Kasumi-1 (cell line): ENCODE data around the gene ANKS1A.
"Not testable (repeated sequence)": the region's sequence is repeated elsewhere in the genome, so short reads cannot be mapped to it uniquely, and the experiment has no call there.

Source experiments
- DNase-seq, 2 experiments: peaks; one replicate each; lab custom pipeline; 2025; lab: John Stamatoyannopoulos, UW

Gene ANKS1A

DNA sequence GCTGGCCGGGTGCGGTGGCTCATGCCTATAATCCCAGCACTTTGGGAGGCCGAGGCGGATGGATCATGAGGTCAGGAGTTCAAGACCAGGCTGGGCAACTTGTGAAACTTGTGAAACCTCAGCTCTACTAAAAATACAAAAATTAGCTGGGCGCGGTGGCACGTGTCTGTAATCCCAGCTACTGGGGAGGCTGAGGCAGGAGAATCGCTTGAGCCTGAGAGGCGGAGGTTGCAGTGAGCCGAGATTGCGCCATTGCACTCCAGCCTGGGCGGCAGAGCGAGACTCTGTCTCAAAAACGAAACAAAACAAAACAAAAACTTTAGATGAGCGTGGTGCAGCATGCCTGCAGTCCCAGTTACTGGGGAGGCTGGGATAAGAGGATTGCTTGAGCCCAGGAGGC lies 3.2 kb upstream of the ANKS1A start:
- not testable (repeated sequence) for DNase-seq

DNA sequence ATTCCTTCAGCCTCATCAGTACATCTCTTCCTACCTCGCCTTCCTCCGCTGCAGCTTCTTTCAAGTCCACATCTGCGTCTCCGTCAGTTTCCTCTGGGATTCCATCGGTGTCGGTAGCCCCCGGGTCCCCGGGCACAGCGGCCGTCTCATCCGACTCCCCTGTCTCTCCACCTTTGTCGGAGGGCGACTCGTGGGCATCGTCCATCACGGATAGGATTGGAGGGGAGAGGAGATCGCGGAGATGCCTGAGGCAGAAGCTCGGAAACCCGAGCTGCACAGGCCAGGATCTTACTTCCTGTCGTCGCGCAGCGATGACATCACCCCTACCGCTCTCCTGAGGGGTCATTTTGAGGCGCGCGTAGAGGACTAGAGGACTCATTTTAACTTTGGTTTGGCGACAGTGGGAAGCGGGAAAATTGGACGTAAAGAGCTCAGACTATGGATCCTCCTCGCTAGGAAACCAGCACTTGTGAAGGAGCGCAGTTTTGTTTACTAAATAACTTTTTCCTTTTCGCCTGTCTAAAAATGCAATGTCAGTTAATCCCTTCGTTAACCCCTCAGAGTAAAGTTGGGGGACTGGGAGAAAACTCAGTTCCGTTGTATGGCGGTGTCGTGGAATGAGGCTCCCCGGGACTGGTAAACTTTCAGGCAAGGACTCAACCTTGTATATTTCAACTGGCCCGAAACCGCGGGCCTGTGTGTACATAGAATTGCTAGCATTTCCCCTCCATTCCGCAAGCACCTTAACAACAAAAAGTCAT lies 1.1 kb upstream of the ANKS1A start, which contains the start of gene TAF11:
Gene TAF11 (minus strand): TSS at position 290 of the 761 bp plus-strand sequence. CDS start 85 bp downstream, at position 205.
- peak; percentile 92 to 93 for DNase-seq

DNA sequence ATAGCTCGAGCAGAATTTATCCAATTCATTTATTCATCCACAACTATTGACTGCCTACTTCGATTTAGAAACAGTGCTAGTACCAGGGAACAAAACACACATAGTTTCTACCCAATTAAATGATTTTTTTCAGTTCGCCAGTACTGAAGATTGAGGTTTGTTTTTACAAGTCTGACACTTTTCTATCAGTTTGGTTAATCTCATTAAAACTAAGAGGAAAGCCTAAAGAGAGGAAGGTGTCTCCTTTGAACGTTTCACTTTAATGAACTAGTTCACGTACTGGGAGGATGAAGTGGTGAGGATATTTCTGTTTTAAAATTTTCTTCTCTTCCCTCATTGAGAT lies 570 bp upstream of the ANKS1A start:
- DNase-seq = no peak

DNA sequence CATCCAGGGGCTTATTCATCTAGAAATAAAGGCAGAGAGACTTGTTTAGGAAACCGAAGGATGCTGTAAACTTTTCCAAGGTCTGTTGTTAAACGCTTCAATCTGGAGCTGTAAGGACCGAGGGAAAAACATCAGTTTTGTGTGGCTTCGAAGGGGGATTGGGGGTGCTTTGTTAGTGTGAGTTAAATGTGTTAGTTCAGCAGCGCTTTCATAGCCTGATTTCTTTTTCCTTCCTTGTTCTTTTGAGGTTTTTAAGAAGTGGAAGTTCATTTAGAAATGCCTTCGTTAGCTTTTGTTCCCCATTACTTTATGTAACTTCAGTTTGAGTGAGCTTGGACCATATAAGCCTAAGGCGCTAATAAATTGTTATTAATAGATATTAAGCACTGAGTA lies 1.5 kb downstream of the ANKS1A start:
- peak; percentile 43 to 50 for DNase-seq

DNA sequence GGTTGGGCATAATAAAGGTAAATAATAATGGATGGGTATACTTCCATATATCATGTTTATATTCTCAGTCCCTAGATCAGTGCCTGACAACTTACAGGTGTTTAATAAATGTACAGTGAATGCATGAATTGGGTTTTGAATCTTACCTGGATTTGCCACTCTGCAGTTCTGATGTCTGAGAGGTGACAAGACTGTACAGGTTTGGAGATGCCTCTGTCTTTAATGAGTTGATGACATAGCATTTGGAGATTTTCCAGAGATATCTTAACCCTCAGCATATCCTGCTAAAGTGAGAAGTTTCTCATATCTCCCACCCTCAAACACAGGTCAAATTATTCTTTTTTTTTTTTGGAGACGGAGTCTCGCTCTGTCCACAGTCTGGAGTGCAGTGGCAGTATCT lies 2.2 kb downstream of the ANKS1A start:
- no peak for DNase-seq

DNA sequence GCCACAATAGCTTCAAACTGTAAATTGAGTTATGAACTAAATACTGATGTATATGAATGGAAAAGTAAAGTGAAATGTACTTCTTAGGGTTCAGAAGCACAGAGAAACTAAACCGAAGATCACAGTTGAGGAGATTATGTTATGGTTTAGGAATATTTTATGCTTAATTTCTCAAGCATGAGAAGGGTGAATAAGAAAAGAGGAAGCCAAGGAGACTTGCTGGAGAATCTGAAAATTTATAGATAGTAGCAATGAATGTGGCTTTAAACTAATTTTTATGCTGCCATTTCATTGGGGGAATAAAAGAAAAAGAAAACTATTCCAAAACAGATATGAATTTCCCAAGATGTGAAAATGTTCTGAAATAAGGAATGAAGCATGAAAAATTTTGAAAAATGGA lies 5.6 kb downstream of the ANKS1A start:
- DNase-seq = peak in 1 of 2 experiments; percentile 9

DNA sequence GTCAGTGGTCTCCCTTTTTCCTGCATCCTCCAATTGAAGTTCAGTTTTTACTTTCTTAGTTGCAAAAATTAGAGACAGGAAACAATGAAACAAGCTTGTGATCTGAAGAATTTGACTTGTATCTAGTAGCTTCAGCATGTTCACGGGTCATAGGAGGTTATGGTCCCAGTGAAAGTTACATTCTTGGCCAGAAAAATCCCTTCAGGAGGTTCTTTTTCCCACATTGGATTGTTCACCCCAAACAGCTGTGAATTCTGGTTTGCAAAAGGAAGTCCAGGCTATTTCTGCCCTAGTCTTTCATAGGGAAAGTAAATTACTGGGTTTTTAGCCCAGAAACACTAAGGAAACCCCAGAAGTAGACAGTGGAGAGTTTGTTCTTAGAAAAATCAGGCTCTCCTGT lies 8.1 kb downstream of the ANKS1A start:
- no peak for DNase-seq

DNA sequence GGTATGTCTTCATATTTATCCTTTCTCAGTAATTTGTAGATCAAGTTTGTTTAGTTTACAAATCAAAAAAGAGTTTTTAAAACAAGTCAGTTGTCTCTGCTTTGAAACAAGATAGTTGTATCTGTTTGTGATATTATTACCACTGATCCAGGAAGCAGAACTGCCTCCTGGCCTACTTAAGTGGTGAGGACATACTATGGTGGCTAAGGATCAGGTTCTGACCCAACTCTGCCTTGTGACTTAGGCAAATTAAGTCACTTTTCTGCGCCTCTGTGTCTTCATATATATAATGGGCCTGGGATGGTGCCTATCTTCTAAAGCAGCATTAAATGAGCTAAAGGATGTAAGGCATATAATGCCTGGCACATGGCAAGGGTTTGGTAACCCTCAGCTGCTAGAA lies 8.7 kb downstream of the ANKS1A start:
- DNase-seq = no peak

DNA sequence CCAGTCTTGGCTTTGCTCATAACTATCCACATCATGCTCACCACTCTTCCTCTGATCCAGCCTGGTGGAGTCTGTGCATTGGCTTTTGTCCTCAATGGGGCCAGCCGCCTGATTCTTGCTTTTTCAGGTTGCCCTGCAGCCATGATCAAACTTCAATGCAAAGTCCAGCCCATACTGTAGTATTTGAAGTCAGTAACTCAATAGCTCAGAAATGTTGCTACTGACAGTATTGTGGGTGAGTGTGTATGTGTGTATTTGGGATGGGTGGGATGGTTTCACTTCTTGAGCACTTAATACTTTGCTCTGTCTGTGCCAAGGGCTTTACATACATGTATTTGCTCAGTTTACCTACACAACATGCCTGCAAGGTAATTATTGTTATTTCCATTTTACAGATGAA lies 10.7 kb downstream of the ANKS1A start:
- DNase-seq = not testable (repeated sequence)

DNA sequence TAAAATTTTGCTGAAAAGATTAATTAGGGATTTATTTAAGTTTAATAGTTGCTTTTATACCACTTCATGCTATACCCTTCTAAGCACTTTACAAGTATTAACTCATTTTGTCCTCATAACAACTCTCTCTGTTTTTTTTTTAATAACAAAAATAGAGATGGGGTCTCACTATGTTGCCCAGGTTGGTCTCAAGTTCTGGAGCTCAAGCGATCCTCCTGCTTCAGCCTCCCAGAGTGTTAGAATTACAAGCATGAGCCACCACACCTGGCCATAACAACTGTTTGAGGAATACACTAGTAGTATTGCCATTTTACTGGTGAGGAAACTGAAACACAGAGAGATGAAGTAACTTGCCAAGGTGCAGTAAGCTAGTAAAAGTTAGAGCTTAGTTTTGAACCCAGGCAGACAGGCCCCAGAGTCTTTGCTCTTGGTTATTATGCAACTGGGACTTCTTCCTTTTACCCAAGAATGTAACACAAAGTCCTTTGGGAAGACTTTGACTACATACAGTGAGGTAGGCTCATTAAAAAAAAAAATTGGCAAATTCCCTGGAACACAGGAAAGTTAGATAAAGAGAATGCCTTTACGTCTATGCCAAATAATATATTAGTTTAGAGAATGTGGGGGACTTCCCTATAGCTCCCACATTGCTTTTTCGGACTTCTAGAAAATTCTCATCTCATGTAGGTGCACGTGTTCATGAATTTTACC lies 11.4 kb downstream of the ANKS1A start:
- no peak for DNase-seq

DNA sequence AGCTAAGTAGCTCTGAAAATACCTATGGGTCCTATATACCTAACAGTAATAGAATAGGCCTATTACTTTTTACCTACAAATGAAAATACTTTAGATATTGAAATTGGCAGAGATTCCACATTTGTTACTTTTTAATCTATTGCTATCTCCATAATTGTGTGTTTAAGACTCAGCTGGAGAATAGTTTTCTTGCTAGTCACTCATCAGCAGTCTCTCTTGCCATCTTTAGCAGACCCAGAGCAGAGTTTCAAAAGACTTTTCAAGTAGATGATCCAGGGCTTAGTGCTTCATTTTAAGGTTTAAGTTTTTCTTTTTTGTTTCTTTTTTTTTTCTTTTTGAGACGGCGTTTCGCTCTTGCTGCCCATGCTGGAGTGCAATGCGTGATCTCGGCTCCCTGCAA lies 12.9 kb downstream of the ANKS1A start:
- no peak for DNase-seq

DNA sequence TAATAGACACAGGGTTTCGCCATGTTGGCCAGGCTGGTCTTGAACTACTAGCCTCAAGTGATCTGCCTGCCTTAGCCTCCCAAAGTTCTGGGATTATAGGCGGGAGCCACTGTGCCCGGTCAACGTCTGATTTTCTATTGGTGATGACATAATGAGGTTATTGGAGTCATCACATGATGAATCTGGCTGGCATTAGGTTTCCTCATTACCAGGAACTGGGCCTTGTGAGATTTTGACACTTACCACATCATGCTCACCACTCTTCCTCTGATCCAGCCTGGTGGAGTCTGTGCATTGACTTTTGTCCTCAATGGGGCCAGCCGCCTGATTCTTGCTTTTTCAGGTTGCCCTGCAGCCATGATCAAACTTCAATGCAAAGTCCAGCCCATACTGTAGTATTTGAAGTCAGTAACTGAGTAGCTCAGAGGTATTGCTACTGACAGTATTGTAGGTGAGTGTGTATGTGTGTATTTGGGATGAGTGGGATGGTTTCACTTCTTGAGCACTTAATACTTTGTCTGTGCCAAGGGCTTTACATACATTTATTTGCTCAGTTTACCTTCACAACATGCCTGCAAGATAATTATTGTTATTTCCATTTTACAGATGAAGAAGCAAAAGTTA lies 16.0 kb downstream of the ANKS1A start:
- no peak for DNase-seq

DNA sequence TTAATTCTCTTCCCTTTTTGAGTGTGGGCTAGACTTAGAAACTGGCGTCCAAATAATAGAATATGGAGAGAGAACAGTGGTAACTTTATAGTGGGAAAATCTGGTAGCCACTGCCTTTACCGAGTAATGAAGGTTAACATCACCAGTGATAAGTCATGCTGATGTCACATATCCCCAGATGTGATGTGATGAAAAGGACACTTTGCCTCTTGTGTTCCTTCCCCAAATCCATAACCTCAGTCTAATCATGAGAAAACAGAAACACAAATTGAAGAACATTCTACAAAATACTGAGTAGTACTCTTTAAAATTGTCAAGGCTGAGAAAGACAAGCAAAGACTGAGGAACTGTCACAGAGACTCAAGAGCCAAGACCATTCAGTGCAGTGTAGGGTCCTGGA lies 17.8 kb downstream of the ANKS1A start:
- no peak for DNase-seq

DNA sequence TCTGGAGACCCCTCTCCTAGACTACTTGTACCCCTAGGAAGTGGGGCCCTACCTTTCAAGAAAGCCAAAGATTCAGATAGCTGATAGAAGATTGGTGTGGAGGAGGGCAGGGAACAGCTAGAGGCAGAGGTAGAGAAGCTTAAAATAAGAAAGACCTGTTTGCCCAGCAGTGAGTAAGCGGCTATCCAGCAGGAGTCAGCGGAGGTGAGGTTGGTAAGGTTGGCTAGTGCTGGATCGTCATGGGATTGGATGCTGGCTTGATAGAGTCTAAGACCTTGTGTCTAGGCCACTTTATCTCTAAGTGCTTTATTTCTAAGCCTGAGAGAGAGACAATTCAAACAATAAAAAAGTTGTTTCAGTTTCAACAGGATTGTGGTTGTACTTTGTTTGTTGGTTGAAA lies 19.1 kb downstream of the ANKS1A start:
- DNase-seq = no peak

DNA sequence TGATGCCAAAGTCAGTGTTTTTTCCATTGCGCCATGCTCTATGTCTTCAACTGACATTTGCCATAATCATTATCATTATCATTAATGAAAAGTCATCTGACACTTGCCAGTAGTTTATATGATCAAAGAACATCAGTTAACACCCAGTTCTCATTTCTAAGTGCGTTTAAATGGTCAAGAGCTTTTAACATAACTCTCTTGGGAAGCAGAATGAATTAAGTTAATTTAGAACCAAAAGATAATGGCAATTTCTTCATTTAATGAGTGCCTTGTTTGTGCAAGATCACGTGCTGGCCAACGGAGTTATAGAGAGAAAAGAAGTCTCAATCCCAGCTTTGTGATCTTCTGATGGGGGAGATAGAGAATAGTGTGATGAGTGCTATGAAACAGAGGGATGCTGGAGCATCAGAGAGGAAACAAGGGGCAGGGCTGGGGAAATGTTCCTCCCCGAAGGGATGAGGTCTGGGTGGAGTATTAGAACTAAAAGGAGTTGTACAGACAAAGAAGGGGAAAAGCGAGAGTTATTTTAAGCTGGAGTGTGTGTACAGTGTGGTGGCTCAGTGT lies 20.3 kb downstream of the ANKS1A start:
- no peak for DNase-seq

DNA sequence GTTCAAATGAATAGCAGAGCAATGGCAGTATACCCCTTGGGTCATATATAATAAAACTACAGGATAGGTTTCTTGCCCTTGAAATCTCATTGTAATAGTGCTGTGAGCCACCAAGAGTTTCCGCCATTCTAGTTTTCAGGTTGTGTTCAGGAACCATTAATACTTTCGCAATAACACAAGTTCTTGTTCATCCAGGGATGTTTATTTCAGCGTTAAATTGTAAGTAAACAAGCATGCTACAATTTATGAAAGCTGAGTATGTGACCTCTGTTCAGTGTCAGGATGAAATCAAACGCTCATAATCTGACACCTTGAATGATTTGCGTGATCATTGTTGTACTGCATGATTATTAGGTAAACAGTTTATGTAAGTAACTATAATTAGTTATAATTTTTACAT lies 22.8 kb downstream of the ANKS1A start:
- no peak for DNase-seq

DNA sequence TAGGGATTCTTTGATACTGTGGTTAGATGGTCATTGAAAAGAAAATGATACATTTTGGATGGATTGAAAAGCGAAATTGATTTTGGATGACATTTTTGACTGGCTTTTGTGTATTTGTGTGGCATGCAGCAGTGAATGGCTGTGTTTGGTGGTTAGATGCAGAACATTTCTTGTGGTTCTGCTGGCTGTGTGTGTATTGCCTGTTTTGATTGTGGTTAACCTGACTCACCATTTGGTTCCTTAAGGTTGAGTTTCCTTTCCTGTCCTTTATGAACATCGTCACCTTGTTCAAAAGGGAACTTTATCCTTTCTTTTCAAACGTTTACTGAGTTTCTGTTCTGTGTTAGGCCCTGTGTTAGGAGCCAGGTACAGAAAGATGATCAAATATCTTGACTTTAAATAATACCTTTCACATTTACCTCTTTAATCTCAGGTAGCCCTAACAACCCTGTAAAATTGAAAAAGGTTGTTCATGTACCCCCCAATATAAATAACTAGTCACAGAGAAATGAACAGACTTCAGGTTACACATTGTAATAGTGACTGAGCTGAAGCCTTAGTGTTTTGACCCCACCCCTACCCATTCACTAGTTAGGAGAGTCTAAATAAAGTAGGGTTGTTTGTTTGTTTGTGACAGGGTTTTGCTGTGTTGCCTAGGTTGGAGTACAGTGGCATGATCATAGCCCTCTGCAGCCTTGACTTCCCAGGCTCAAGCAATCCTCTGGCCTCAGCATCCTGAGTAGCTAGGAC lies 23.8 kb downstream of the ANKS1A start:
- DNase-seq = peak in 1 of 2 experiments; percentile 43

DNA sequence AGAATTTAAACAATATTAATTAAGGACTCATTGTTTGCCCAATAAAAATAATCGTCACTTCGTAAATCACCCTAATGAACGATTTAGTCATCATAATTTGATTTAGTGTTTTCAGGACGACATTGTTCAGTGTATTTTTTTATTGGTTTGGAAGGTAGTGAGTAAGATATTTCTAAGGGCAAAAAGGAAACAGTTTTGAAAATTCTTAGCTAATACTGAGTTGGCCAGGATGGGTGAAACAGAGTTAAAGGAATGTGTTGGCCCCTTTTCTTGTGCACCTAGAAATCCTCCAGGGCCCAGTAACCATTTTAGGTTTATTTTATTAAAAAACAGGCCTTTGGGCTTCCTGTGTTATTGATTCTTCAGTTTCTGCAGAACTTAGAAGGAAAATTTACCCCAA lies 25.3 kb downstream of the ANKS1A start:
- DNase-seq = no peak

DNA sequence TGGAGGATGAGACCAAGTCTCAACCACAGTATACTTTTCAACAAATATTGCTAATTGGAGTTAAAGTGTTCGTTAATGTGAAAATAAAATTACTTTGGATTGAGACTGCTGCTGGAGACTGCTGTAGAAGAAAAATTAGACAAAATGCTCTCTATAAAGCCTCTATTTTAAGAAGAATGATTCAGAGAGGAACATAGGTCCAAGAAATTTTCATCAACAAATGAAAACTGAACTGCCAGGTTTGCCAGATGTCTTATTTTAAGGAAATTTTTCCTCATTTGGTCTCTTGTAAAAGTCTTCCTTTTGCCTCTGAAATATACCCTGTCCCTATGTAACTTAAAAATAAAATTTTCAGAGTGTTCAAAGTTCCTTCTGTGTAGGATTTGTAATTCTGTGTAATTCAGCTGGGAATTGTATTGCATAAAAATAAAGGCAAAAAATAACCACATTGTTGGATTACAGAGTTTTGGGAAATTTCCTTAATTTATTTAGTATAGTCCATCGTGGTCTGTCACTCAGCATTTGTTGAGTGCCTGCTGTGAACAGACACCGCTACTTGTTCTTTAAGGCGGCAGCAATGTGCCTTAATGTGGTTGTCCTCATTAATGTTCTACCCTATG lies 27.4 kb downstream of the ANKS1A start:
- no peak for DNase-seq

DNA sequence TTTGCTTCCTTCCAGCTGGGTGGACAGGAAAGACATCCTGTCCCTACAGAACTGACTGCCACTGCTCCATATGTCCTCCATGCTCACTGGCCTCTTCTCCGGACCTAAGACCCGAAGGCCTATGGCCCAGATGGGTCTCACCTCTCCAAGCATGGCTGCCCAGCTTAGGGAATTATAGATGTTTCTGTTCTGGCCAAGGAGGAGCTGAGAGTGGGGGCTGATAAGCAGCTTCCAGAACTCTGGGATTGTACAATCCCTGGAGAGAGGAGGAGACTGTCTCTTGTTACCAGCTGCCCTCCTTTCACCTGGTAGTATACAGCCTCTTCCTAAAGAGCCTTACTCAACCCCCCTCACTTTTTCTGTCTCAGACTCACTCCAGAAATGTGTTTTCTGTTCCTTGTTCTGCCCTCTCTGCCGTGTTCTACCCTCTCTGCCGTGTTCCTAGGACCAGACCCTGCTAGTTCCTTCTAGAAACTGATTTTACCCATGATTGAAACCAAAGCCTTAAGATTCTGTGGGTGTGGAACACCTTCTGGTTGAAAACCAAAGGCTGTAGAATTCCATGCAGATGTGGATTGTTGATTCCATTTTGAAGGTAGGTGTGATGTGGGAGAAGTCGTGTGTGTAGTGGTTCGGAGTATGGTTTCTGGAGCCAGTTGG lies 28.7 kb downstream of the ANKS1A start:
- no peak for DNase-seq

DNA sequence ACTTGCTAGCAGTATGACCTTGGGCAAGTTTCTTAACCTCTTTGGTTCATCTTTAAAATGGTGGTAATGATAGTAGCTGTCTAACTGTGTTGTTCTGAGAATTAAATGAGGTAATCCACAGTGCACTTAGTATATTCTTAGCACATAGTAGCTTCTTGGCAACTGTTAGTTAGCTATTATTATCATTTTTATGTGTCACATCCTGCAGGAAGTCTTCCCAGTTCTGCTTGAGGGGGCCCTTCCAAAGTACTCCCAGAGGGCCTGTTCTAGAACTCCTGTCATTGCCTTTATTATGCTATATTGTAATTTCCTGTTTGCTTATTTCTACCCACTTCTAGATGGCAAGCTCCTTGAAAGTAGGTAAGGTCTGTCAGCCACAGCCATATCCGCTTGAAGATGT lies 30.6 kb downstream of the ANKS1A start:
- DNase-seq = peak in 1 of 2 experiments; percentile 11
